HL-60/S4 treated with retinoic acid at 250 ng/mL for 4 days and 3 days (cell line): Measurements from ENCODE around the gene TTF2.
"Not testable (repeated sequence)": the region's sequence is repeated elsewhere in the genome, so short reads cannot be mapped to it uniquely, and the experiment has no call there.

ENCODE experiments used
- in situ Hi-C: fragments of 300-500 bp; cut with MboI; formaldehyde crosslinking; loops from 2 replicates; pipeline ENCODE4 v1.7.0; 2022; ENCODE audit warnings: low sequenced_read_pairs

Gene TTF2

GRCh38 chr1:117087686-117088085 lies 27.6 kb downstream of the TTF2 start:
- in situ Hi-C loops: no loop called here

DNA sequence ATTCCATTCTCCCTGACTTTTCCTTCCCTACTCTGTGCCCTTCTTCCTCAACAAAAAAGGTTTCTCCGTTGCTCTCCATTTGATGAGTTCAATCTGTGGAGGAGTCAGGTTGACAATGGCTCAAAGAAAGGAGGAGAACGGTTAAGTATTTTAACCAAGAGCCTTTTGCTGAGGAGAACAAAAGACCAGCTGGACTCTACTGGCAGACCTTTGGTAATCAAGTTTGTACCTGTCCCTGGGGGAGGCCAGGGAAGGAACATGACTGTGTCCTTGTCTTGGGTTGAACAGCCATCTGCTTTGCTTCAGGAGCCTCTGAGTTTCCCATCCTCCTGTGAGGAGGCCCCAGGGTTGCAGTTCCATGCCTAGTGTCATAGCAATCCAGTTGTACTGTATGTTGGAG lies 29.9 kb downstream of the TTF2 start:
- in situ Hi-C loops: no loop called here

- in situ Hi-C loops: no loop called here
These were observed 32.5 kb downstream of the TTF2 start for GRCh38 chr1:117092594-117092993.

DNA sequence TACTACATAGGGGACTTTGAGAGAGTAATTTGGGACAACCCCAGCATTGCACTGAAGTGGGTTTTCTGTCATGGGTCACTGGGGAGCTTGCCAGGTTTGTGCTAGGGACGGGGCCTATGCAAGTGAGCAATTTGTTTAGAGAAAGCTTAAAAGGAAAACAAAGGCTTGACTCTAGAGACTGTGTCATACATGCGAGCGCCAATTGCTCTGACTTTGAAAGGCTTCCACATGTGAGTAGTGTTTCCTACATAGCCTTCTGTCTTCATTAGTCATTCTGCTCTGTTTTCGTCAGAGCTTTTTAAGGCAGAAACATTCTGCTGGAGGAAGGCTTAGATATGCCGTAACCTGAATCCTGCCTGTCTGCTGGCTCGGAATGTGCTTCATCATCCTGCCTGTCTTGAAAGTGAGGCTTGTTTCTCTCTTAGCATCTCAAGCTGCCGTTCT lies 33.0 kb downstream of the TTF2 start:
- in situ Hi-C loops: no loop called here

- in situ Hi-C loops: no loop called here
These were observed 33.9 kb downstream of the TTF2 start for GRCh38 chr1:117093870-117094621.

GRCh38 chr1:117094841-117095604 lies 34.9 kb downstream of the TTF2 start:
- in situ Hi-C loops: no loop called here

GRCh38 chr1:117096951-117097408 lies 36.9 kb downstream of the TTF2 start:
- in situ Hi-C loops: no loop called here

DNA sequence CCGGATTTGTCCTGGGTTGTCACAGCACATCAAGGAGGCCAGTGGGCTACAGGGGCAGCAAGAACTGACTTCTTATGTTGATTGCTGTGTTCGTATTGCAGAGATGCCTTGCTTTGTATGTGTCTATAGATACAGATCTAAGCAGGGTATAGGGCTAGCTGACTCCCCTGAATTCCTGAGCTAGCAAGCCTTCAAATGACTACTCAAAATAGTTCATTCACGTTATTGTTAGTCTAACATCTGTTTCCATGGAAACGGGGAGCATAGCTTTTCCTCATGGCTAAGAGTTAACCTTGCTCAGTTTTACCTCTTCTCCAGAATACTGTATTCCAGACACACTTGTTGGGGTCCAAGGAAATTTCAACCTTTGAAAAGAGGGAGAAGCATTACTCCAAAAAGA lies 37.3 kb downstream of the TTF2 start:
- in situ Hi-C loops: no loop called here

GRCh38 chr1:117098287-117098890 lies 38.3 kb downstream of the TTF2 start:
- in situ Hi-C loops: no loop called here

- in situ Hi-C loops: no loop called here
These were observed 41.2 kb downstream of the TTF2 start for GRCh38 chr1:117101334-117101733.

- in situ Hi-C loops: not testable (repeated sequence)
These were observed 41.7 kb downstream of the TTF2 start for GRCh38 chr1:117101858-117102257.

DNA sequence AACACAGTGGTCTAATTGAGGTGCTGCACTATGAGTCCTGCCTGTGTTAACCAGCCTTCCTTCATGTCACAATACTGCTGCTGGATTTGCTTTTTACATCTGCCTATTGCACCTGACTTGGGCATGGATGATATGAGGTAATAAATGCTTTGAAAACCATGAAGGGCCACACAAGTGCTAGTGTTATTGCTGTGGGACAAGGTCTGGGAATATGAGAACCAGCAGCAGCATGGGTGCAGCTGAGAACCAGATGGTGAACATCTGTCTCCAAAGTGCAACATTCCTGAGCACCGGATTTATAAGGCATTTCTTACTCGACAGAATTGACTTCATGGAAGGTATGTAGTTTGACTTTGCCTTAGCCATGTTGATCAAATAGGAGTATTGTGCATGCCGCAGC lies 44.9 kb downstream of the TTF2 start:
- in situ Hi-C loops: no loop called here

DNA sequence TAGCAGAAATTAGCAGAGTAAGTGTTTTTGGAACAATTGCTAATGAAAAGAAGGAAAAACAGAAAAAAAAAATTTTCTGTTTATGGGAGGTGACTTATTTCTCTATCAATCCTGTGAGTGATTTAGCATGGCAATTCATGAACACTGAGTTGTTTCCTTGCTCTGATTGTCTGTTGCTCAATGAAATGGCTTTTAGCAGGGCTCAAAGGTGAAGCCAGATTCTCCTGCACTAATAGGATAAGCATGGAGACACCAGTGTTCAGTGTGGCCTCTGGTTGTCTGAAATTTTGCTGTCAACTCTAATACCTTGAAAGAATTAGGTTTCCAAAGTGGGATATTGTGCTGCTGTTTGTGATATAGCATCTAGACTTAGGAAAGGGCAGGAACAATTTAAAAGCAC lies 45.6 kb downstream of the TTF2 start:
- in situ Hi-C loops: no loop called here

- in situ Hi-C loops: no loop called here
These were observed 46.4 kb downstream of the TTF2 start for GRCh38 chr1:117106478-117106877.

- in situ Hi-C loops: no loop called here
These were observed 47.2 kb downstream of the TTF2 start for GRCh38 chr1:117107364-117107763.

DNA sequence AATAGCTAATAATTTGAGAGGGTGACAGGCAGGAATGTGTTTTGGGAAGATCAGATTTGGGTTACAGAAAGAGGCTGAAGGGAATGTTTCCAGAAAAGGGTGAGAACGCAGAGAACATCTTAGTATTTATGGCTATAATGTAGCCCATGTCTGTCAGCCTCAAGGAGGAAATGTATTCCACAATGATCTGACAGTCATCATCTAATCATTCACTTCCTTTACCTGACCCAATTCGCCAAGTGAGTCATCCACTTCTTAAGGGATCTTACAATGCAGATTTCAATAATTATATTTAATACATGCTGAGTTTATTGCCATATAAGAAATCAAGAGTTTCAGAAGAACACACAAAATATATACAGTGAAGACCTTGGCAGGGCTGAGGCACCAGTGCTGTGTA lies 50.6 kb downstream of the TTF2 start:
- in situ Hi-C loops: no loop called here

DNA sequence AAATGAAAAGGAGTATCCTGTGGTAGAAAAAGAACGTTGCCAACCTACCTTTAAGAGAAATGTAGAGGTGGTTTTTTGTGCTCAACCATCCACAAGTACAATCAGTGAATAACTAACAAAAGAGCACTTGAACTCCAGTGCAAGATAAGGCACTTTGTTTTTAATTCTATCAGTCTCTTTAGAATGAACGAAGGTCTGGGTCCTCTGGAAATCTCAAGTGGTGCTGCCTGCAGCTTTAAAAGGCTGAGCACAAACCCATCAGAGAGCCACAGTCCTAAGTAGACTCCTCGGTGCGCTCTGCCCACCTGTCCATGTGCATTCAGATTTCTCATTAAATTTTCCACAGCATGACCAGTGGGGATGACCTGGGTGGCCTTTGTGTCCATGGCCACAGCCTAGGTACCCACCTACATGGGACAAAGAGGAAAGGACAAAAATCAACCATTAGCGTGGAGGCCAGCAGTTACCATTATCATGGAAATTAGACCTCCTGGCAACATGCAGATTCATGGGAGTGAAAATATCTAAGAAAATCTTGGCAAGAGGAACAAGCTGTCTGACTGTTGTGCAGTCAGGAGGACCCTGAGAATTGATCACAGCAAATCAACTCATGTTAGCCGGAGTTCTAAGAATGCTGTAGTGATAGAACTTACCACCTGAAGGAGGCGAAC lies 52.1 kb downstream of the TTF2 start:
- in situ Hi-C loops: no loop called here

DNA sequence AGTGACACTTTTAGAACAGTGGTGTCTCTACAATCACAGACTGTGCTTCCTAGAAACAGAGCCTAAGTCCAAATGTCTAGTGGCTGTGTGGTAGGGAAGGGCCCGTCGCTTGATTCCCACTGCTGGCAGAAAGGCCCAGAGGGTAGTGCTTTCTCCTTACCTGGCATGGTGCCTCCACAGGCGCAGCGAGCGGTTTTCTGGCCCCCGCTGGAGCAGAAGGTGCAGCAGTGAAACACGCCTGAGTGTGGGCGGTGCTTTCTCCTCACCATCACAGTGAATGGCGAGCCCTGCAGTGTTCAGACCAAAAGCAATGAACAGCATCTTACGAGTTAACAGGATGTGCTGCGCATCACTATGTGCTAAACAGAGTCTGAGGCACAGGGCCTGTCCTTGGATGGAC lies 53.1 kb downstream of the TTF2 start:
- in situ Hi-C loops: no loop called here

GRCh38 chr1:117114877-117115276 lies 54.8 kb downstream of the TTF2 start:
- in situ Hi-C loops: no loop called here

DNA sequence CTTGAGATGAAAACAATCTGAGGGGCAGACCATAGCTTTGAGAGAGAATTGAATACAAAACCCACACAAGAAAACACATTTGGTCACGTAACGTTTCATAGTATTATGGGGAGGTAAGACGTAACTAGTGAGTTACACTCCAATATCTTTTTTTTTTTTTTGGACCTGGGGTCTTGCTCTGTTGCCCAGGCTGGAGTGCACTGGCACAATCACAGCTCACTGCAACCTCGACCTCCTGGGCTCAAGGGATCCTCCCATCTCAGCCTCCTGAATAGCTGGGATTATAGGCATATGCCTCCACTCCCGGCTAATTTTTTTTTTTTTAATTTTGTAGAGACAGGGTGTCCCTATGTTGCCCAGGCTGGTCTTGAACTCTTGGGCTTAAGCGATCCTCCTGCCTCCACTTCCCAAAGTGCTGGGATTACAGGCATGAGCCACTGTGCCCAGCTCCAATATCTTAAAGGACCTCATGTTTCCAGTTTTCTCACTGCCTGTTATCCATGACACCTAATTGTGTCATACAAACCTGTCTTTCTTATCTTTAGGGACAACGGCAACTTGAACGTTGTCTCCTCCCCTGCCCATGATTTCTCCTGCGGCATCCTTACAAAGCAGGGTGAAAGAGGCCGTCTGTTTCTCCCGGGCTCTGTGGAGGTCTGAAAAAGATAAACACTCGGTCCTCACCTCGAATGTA lies 56.1 kb downstream of the TTF2 start:
- in situ Hi-C loops: no loop called here

GRCh38 chr1:117116784-117117130 lies 56.6 kb downstream of the TTF2 start:
- in situ Hi-C loops: no loop called here
